SIG-M5 treated with dmso at 0.1 percent for 504 hours (cell line): Measurements from ENCODE around the gene ADAMTS16.

Source experiments
- DNase-seq: peaks from one replicate; lab custom pipeline; 2025; ENCODE audit not compliant: unreplicated experiment; lab: John Stamatoyannopoulos, UW

The ADAMTS16 gene

GRCh38 chr5:5339257-5339656 lies 199.1 kb downstream of the ADAMTS16 start:
- DNase-seq = no peak

DNA sequence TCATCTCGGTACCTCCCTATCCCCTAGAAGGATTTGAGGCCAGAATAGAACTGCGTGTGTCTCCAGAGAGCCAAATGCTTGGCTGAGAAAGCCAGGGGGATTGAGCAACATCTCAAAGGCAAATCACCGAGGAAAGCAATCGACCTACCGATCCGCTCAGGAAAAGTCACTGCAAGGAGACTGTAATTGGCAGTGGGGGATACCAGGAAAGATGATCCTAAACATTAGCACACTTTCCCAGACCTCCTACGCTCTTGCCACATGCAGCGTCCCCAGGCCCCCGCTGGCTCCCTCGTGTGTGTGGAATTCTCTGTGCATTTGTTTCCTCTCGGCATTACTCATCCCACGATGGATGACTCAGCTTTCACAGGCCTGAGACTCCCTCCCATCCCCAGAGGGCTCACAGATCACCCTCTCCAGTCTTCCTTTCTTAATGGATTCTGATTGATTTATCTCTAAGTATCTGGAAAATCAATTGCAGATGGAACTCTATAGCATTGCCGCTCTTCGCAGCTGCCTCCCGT lies 200.1 kb downstream of the ADAMTS16 start:
- DNase-seq = peak; percentile 2

- no peak for DNase-seq
These were observed 201.6 kb downstream of the ADAMTS16 start for GRCh38 chr5:5341531-5342292.

GRCh38 chr5:5342784-5343183 lies 202.7 kb downstream of the ADAMTS16 start:
- DNase-seq = no peak

DNA sequence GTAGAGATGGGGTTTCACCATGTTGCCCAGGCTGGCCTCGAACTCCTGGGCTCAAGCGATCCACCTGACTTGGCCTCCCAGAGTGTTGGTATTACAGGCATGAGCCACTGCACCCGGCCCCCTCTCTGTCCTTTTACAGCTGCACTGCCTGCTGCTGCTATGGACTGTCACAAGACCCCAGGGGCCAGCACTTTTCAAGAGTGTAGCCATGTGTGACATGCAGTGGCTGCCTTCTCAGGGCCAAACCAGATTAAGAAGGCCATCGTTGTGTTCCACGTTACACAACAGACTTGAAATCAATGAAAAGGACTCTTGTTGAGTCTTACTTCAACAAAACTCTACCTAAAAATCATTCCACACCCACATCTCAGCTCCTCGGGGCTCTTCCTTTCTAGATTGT lies 203.4 kb downstream of the ADAMTS16 start:
- DNase-seq = no peak

- no peak for DNase-seq
These were observed 204.0 kb downstream of the ADAMTS16 start for GRCh38 chr5:5344051-5344571.

- no peak for DNase-seq
These were observed 204.5 kb downstream of the ADAMTS16 start for GRCh38 chr5:5344606-5345005.

- no peak for DNase-seq
These were observed 207.3 kb downstream of the ADAMTS16 start for GRCh38 chr5:5347442-5347841.

- DNase-seq = no peak
These were observed 208.0 kb downstream of the ADAMTS16 start for GRCh38 chr5:5348135-5348534.

GRCh38 chr5:5348576-5348975 lies 208.4 kb downstream of the ADAMTS16 start:
- no peak for DNase-seq

GRCh38 chr5:5350101-5350500 lies 210.0 kb downstream of the ADAMTS16 start:
- no peak for DNase-seq

GRCh38 chr5:5351288-5351979 lies 211.3 kb downstream of the ADAMTS16 start:
- no peak for DNase-seq

DNA sequence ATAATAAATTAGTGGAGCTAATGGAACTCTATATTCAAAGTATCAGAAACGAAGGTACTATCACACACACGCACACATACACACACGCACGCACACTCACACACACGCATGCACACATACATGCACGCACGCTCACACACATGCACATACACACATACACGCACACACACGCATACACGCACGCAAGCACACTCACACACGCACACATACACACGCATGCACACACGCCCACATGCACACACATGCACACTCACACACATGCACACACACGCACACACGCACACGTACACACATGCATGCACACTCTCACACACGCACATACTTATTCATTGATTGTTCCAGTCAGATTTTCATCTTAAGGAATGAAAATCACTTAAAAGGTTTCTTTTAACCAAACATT lies 212.5 kb downstream of the ADAMTS16 start:
- no peak for DNase-seq

DNA sequence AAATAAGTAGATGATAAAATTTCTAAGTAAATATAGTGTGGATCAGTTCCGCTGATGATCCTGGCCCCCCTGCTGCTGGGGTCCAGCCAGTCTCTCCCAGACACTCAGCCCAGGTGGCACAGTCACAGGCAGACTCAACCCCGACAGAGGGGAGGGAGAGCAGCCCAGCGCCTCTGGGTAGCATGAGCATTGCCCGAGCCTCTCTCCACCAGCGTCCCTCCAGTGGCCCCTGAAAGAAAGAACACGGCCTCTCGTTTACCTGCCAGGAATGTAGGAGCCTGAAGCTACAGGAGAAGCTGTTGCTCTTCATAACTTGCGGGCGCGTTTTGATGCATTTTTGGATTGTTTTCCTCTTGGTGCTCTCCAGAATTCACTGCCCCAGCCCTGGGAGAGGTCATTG lies 213.6 kb downstream of the ADAMTS16 start:
- no peak for DNase-seq

DNA sequence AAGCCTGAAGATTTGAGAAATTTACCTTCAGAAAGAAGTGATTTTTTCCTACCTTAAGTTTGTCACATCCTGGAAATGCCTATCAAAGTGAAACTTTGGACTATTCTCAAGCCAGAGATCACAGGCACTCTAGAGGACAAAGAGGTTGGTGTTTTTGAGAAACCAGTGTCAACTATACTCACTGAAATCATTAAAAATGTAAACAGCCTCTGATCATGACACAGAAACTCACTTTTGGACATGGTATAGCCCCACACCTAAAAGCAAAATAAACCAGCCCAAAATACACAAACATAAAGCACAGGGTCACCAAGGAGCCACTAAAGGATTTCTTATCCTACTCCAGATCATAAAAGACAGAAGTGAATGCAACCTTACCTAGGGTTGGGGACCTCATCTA lies 216.6 kb downstream of the ADAMTS16 start:
- DNase-seq = no peak

DNA sequence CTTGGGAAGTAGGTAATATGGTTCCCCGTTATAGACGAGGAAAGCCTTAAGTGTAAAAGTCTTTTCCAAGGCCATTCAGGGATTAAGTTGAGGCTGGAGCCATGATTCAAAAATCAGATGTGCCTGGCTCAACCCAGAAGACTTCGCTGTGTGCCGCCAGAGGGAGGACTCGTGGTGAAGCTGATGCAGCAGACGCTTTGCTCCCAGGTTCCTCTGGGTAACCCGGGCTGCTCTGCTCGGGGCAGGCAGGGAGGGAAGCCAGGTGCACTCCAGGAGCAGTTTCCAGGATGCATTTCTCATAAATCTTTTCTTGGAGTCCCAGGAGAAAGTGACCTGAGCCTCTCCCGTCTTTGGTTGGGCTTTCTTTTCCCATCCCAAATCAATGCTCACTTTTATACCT lies 219.5 kb downstream of the ADAMTS16 start:
- DNase-seq = no peak

GRCh38 chr5:5360363-5360940 lies 220.3 kb downstream of the ADAMTS16 start:
- no peak for DNase-seq

DNA sequence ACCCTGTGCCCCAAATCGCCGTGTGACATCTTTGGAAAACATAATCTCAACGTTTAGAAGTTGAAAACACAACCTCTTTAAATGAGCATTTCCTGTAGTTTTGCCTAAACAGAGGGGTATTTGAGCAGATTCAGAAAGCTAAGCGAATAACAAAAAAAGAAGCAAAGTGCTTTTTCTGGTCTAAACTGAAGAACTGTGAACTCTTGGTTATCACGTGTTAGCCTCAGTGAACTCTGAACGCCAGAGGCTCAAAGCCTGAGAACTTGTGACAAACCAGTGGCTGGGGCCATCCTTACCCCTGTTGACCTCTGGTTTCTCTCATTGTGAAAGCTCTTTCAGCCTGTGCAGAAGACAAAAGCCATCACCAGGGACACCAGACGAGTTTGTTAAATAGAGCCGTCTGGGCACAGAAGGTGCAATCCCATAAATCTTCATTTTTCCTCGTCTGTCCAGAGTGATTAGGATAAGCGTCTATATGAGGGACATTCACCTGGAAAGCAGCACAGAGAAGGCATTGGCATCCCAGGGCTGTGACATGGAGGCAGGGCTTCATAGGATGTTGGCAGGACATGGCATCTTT lies 220.9 kb downstream of the ADAMTS16 start:
- no peak for DNase-seq

GRCh38 chr5:5363045-5363444 lies 222.9 kb downstream of the ADAMTS16 start:
- DNase-seq = no peak

DNA sequence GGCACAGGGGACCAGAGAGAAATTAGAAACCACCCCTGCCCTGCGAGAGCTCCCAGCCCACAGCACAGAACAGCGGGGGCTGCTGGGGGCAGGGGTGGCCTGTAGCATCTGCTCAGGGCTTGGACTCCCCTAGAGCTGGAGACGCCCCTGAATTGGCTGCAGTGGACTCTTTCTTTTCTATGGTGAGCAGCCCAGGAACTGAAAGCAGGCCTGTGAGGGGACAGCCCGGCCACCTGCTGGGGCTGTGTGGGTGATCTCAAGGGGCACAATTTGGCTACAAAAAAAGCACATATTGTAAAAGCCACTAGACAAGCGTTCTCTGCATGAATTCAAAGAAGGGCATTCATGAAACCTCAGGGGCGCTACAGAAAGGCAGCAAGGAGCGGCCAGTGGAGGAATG lies 224.8 kb downstream of the ADAMTS16 start:
- DNase-seq = no peak

DNA sequence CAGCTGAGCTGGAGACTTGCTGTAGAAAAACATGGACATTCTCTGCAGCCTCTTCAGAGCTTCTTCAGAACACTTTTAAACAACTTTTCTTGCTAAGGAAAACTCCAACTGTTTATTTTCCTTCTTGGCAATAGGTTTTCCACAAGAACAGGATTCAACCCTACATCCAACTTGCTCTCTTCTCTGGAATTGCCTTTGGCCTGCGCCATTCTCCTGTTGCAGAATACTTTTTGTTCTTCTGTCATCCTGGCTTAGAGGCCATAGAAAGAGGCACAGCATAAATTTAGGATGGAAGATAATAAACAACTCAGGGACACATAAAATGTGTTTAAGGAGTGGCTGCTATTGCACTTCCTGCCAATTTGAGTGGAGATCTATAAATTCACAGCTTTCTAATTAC lies 227.6 kb downstream of the ADAMTS16 start:
- DNase-seq = no peak
